Ishikawa (cell line): ENCODE results near the gene ZNF282.

Experiments used
- CREB1 ChIP-seq: IDR thresholded peaks from 2 replicates; pipeline ENCODE4 v1.6.1; 2012; ENCODE audit warnings: low read depth
- NFIC ChIP-seq: IDR thresholded peaks from 2 replicates; pipeline ENCODE4 v1.6.1; 2012
- RAD21 ChIP-seq: IDR thresholded peaks from 2 replicates; pipeline ENCODE4 v1.6.1; 2012; ENCODE audit warnings: low read depth
- TCF12 ChIP-seq: IDR thresholded peaks from 2 replicates; pipeline ENCODE4 v1.6.1; 2012; ENCODE audit warnings: low read depth

- TF ChIP-seq CREB1 (no peak), NFIC (no peak), TCF12 (no peak), RAD21 (no peak)
Observed at GRCh38 chr7:149228831-149229471, 33.6 kb downstream of the ZNF282 start.
